ENCODE measurements around the gene SDR39U1. TPM values are rescaled to one million over a fixed set of nuclear protein-coding genes. Genes with fewer than 3 reads are reported as not detected.

Gene SDR39U1
- total RNA-seq, 1 experiment from 2014 or later: 56.7 TPM

GRCh38 chr14:24459331-24459730 lies 16.8 kb upstream of the SDR39U1 start:
- ChIA-PET POLR2A (no interaction called here), CTCF (interaction anchor here (1.0 kb wide), 1 partner anchor 27 kb away, joined by 5 read pairs; no protein-coding TSS in a partner anchor)
- TF ChIP-seq NR2C2 (CRISPR knock-in tag; IDR thresholded peaks at IDR 0.05) (no peak), FOXP4 (CRISPR knock-in tag; IDR thresholded peaks at IDR 0.05) (no peak), ATF3 (CRISPR knock-in tag; conservative IDR thresholded peaks at IDR 0.05) (no peak), JUN (CRISPR knock-in tag; IDR thresholded peaks at IDR 0.05) (no peak), ZNF138 (CRISPR knock-in tag; conservative IDR thresholded peaks at IDR 0.05) (no peak), FOXP1 (CRISPR knock-in tag; IDR thresholded peaks at IDR 0.05; ENCODE audit: borderline replicate concordance) (no peak), HMGA2 (CRISPR knock-in tag; IDR thresholded peaks at IDR 0.05) (no peak), HMGXB4 (CRISPR knock-in tag; IDR thresholded peaks at IDR 0.05) (no peak), ZNF425 (CRISPR knock-in tag; conservative IDR thresholded peaks at IDR 0.05) (no peak), ARID4B (CRISPR knock-in tag; IDR thresholded peaks at IDR 0.05; ENCODE audit: borderline replicate concordance) (no peak), CBFB (CRISPR knock-in tag; IDR thresholded peaks at IDR 0.05; ENCODE audit: low read depth) (no peak), GTF2I (CRISPR knock-in tag; conservative IDR thresholded peaks at IDR 0.05) (no peak), KAT7 (CRISPR knock-in tag; IDR thresholded peaks at IDR 0.05; ENCODE audit: borderline replicate concordance) (no peak), PRDM15 (CRISPR knock-in tag; IDR thresholded peaks at IDR 0.05) (no peak), FOXK1 (CRISPR knock-in tag; IDR thresholded peaks at IDR 0.05) (no peak), JAZF1 (CRISPR knock-in tag; IDR thresholded peaks at IDR 0.05) (no peak), ETV6 (CRISPR knock-in tag; IDR thresholded peaks at IDR 0.05) (no peak)
- no peaks in the 10 kb centered on the region for H3K4me1 Mint-ChIP-seq
- H3K36me3 Mint-ChIP-seq: peaks cover 6% of the 10 kb centered on the region
- no peak for ATAC-seq
- DNase-seq (ENCODE audit: low spot score): no peak
- peaks cover 10% of the 10 kb centered on the region for H3K27me3 Mint-ChIP-seq (ENCODE audit: low read depth)
- no peak overlapping the region for H3K27ac Mint-ChIP-seq
- H3K9me3 Mint-ChIP-seq: peaks cover 25% of the 10 kb centered on the region
- H3K4me3 Mint-ChIP-seq: no peak overlapping the region

Measured in WTC11 (cell line).